ENCODE results near the gene SLC26A5. TPM values are rescaled to one million over a fixed set of nuclear protein-coding genes. Genes with fewer than 3 reads are reported as not detected.

The SLC26A5 gene
- total and polyA plus RNA-seq, 8 donors = 0.08 to 4.6 (median 0.52) TPM; not detected in 2

DNA sequence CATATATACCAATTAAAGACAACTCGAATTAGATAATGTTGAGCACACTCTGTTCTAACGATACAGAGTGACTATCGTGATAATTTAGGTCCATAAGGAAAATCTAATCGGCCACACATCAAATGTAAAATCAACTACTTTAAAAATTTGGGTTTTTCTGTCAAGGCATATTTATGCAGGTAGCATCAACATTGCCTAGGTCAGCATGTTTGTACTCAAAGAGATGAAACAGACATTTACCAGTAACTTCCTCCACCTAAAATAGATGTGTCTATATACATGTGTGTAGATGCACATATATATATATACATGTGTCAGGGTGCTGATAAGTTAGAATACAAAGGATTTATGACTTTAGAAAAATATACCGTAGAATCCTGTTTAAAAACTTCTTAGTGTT is 76.6 kb downstream of the SLC26A5 start:
- intact Hi-C loops (cut with DNase I; ENCODE audit: low total_unique reads) = no loop called here
- 89 to 97% (median 94%) methylated on average over 5 of the region's 5 CpGs for WGBS, 5 donors
- no peak overlapping the region for H3K27ac ChIP-seq
- H3K4me3 ChIP-seq = no peak overlapping the region
- H3K4me1 ChIP-seq = no peaks in the 10 kb centered on the region
- H3K27me3 ChIP-seq = no peaks in the 10 kb centered on the region
- no peak for DNase-seq
- H3K36me3 ChIP-seq = peaks cover 39 to 63% (median 61%) of the 10 kb centered on the region in 4 donors
- TF ChIP-seq, protein P1, sequence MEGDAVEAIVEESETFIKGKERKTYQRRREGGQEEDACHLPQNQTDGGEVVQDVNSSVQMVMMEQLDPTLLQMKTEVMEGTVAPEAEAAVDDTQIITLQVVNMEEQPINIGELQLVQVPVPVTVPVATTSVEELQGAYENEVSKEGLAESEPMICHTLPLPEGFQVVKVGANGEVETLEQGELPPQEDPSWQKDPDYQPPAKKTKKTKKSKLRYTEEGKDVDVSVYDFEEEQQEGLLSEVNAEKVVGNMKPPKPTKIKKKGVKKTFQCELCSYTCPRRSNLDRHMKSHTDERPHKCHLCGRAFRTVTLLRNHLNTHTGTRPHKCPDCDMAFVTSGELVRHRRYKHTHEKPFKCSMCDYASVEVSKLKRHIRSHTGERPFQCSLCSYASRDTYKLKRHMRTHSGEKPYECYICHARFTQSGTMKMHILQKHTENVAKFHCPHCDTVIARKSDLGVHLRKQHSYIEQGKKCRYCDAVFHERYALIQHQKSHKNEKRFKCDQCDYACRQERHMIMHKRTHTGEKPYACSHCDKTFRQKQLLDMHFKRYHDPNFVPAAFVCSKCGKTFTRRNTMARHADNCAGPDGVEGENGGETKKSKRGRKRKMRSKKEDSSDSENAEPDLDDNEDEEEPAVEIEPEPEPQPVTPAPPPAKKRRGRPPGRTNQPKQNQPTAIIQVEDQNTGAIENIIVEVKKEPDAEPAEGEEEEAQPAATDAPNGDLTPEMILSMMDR (IDR thresholded peaks at IDR 0.05) = no peak
- no peak for TF ChIP-seq POLR2AphosphoS5 (IDR thresholded peaks at IDR 0.05)
- TF ChIP-seq EP300 (IDR thresholded peaks at IDR 0.05) = no peak
- no peak for TF ChIP-seq POLR2A (IDR thresholded peaks at IDR 0.05)
- no peaks in the 10 kb centered on the region for H3K9me3 ChIP-seq

DNA sequence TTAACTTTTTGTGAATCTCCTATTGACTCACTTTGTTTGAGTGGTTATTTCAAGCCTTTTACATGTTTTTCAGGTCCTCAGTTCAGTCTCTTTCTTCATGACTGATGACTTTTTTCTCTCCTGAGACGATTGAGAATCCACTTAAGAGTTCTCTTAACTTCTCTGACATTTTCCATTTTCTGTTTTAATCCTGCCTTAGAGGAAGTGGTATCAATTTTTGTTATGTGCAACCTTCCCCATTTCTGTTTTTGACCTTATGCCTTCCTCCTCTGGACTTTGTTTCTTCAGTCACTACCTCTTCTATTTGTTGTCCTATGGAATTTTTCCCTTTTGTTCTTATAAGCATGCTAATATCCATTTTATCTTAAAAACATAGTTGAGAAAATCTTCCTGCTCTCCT is 96.2 kb downstream of the SLC26A5 start:
- 42 to 54% (median 48%) methylated on average over 1 of the region's 1 CpG for WGBS, 5 donors
- Histone ChIP-seq H3K4me1 (peaks cover 25 to 71% (median 56%) of the 10 kb centered on the region in 4 donors), H3K4me3 (peak overlapping the region in 2 of 4 donors; percentile 15 to 89), H3K27me3 (no peaks in the 10 kb centered on the region), H3K9me3 (no peaks in the 10 kb centered on the region), H3K36me3 (peaks cover 6 to 29% (median 23%) of the 10 kb centered on the region in 4 donors), H3K27ac (no peak overlapping the region)
- no peak for TF ChIP-seq POLR2AphosphoS5 (IDR thresholded peaks at IDR 0.05)
- TF ChIP-seq, protein P1 (IDR thresholded peaks at IDR 0.05) = no peak
- no peak for TF ChIP-seq POLR2A (IDR thresholded peaks at IDR 0.05)
- TF ChIP-seq EP300 (IDR thresholded peaks at IDR 0.05) = no peak
- DNase-seq = no peak
- intact Hi-C loops (cut with DNase I; ENCODE audit: low total_unique reads) = no loop called here

DNA sequence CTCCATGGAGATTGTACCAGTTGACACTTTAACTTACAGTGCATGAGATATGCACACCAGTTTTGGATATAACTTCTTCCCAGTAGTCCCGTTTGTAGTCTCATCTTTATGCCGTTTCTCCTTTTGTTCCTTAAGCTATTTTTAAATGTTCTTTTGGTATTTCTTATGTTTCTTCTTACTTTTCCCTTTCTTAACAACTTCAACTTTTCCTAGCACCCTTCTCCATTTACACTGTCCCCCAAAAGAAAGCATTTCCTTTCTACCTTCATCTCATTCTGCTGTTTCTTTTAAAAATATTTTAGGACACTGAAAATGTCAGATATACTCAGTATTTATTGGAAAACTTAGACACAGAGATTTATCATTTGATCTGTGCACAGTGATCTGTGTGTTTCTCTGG is 97.0 kb downstream of the SLC26A5 start:
- 25 to 36% (median 27%) methylated on average over 2 of the region's 2 CpGs for WGBS, 5 donors
- intact Hi-C loops (cut with DNase I; ENCODE audit: low total_unique reads) = no loop called here
- H3K9me3 ChIP-seq = no peaks in the 10 kb centered on the region
- H3K36me3 ChIP-seq = peaks cover 6 to 21% (median 15%) of the 10 kb centered on the region in 4 donors
- H3K4me1 ChIP-seq = peaks cover 25 to 71% (median 56%) of the 10 kb centered on the region in 4 donors
- peak overlapping the region; percentile 72 to 93 (median 90) for H3K4me3 ChIP-seq
- H3K27me3 ChIP-seq = no peaks in the 10 kb centered on the region
- no peak for TF ChIP-seq POLR2A (IDR thresholded peaks at IDR 0.05)
- no peak for TF ChIP-seq EP300 (IDR thresholded peaks at IDR 0.05)
- TF ChIP-seq, protein P1 (IDR thresholded peaks at IDR 0.05) = no peak
- TF ChIP-seq POLR2AphosphoS5 (IDR thresholded peaks at IDR 0.05) = no peak
- peak overlapping the region in 1 of 5 donors; percentile 90 for H3K27ac ChIP-seq
- no peak for DNase-seq

DNA sequence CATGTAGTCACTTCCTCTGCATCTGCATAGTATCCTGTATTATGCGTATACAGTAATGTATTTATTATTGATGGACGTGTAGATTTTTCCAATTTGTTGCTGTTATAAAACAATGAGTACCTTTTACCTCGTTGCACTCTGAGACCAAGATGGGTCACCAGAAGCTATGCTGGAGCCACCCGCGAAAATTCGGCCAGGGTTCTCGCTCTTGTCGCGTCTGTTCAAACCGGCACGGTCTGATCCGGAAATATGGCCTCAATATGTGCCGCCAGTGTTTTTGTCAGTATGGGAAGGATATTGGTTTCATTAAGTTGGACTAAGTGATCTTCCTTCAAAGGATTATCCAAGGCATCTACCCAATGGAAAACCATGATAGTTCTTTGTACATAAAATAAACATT is 97.6 kb downstream of the SLC26A5 start:
- H3K27me3 ChIP-seq = no peaks in the 10 kb centered on the region
- H3K27ac ChIP-seq = peak overlapping the region in 3 of 5 donors; percentile 90 to 92 (median 90)
- H3K36me3 ChIP-seq = peaks cover 2 to 18% (median 11%) of the 10 kb centered on the region in 4 donors
- peak overlapping the region; percentile 72 to 93 (median 90) for H3K4me3 ChIP-seq
- intact Hi-C loops (cut with DNase I; ENCODE audit: low total_unique reads) = no loop called here
- no peaks in the 10 kb centered on the region for H3K9me3 ChIP-seq
- 5 to 20% (median 9%) methylated on average over 13 of the region's 13 CpGs for WGBS, 5 donors
- peak in 1 of 2 donors; percentile 1 for DNase-seq
- peaks cover 28 to 75% (median 59%) of the 10 kb centered on the region in 4 donors for H3K4me1 ChIP-seq
- no peak for TF ChIP-seq POLR2A (IDR thresholded peaks at IDR 0.05)
- TF ChIP-seq POLR2AphosphoS5 (IDR thresholded peaks at IDR 0.05) = no peak
- TF ChIP-seq, protein P1 (IDR thresholded peaks at IDR 0.05) = no peak
- TF ChIP-seq EP300 (IDR thresholded peaks at IDR 0.05) = no peak

All from stomach (tissue), 9 donors.